Upper lobe of left lung (tissue), 4 donors: ENCODE results near the gene MPZL1.

Experiments used
- EP300 ChIP-seq, 4 donors: sonication (generic); formaldehyde crosslinking; IDR thresholded peaks; one replicate each; pipeline ENCODE4 v1.5.1; 2017; ENCODE audit warnings: antibody characterized with exemption in 4 of 4, control low read depth in 2 of 4
- POLR2A ChIP-seq, 4 donors: fragments of 450-650 bp; IDR thresholded peaks; one replicate each; pipeline ENCODE4 v1.5.1; 2016 to 2017; ENCODE audit warnings: antibody characterized with exemption in 4 of 4, mild to moderate bottlenecking in 2 of 4
- POLR2AphosphoS5 ChIP-seq, 2 donors: sonication (generic); formaldehyde crosslinking; IDR thresholded peaks; one replicate each; pipeline ENCODE4 v1.5.1; 2017; ENCODE audit warnings: antibody characterized with exemption in 2 of 2
- TF ChIP-seq, protein P1 (sequence below), 6 experiments: fragments of 450-650 bp in 4 of 6; fragments of 200-600 bp in 2 of 6; sonication (generic) in 2 of 6; IDR thresholded peaks; one replicate each; pipeline ENCODE4 v1.5.1; 2016 to 2019; ENCODE audit warnings: antibody characterized with exemption in 6 of 6

DNA sequence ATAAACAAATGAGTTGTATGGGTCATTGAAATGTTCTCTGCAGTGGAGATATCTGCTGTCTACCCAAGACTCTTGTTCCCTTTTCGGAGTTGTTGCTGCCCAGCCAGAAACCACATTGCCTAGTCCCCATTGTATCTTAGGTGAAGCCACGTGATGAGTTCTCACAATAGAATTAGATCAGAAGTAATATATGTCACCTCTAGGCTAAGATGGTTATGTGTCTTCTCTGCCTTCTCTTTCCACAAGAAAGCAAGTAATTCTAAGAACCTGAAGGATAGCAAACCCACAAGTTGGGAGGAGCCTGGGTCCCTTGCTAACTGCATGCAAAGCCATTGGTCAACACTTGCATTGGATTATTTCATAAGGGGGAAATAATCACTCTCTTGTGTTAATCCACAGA, 115.5 kb downstream of the MPZL1 start:
- TF ChIP-seq, protein P1, sequence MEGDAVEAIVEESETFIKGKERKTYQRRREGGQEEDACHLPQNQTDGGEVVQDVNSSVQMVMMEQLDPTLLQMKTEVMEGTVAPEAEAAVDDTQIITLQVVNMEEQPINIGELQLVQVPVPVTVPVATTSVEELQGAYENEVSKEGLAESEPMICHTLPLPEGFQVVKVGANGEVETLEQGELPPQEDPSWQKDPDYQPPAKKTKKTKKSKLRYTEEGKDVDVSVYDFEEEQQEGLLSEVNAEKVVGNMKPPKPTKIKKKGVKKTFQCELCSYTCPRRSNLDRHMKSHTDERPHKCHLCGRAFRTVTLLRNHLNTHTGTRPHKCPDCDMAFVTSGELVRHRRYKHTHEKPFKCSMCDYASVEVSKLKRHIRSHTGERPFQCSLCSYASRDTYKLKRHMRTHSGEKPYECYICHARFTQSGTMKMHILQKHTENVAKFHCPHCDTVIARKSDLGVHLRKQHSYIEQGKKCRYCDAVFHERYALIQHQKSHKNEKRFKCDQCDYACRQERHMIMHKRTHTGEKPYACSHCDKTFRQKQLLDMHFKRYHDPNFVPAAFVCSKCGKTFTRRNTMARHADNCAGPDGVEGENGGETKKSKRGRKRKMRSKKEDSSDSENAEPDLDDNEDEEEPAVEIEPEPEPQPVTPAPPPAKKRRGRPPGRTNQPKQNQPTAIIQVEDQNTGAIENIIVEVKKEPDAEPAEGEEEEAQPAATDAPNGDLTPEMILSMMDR (IDR thresholded peaks at IDR 0.05): no peak
- TF ChIP-seq EP300 (IDR thresholded peaks at IDR 0.05): no peak
- TF ChIP-seq POLR2A (IDR thresholded peaks at IDR 0.05): no peak
- TF ChIP-seq POLR2AphosphoS5 (IDR thresholded peaks at IDR 0.05): no peak
